HEK293T (cell line): ENCODE measurements around the gene STX16.

Experiments
- ARNT ChIP-seq: fragments of 450-650 bp; IDR thresholded peaks from 2 replicates; pipeline ENCODE4 v1.6.1; 2017; ENCODE audit warnings: mild to moderate bottlenecking
- BHLHE40 ChIP-seq: fragments of 450-650 bp; IDR thresholded peaks from 2 replicates; pipeline ENCODE4 v1.6.1; 2016; ENCODE audit warnings: mild to moderate bottlenecking, moderate library complexity, borderline replicate concordance
- FOXA1 ChIP-seq: fragments of 450-650 bp; IDR thresholded peaks from 2 replicates; pipeline ENCODE4 v1.6.1; 2016; ENCODE audit warnings: mild to moderate bottlenecking
- SP1 ChIP-seq: fragments of 450-650 bp; IDR thresholded peaks from 2 replicates; pipeline ENCODE4 v1.6.1; 2017
- SUZ12 ChIP-seq: fragments of 450-650 bp; IDR thresholded peaks from 2 replicates; pipeline ENCODE4 v1.6.1; 2016; ENCODE audit warnings: mild to moderate bottlenecking
- TARDBP ChIP-seq: fragments of 450-650 bp; IDR thresholded peaks from 2 replicates; pipeline ENCODE4 v1.6.1; 2016

DNA sequence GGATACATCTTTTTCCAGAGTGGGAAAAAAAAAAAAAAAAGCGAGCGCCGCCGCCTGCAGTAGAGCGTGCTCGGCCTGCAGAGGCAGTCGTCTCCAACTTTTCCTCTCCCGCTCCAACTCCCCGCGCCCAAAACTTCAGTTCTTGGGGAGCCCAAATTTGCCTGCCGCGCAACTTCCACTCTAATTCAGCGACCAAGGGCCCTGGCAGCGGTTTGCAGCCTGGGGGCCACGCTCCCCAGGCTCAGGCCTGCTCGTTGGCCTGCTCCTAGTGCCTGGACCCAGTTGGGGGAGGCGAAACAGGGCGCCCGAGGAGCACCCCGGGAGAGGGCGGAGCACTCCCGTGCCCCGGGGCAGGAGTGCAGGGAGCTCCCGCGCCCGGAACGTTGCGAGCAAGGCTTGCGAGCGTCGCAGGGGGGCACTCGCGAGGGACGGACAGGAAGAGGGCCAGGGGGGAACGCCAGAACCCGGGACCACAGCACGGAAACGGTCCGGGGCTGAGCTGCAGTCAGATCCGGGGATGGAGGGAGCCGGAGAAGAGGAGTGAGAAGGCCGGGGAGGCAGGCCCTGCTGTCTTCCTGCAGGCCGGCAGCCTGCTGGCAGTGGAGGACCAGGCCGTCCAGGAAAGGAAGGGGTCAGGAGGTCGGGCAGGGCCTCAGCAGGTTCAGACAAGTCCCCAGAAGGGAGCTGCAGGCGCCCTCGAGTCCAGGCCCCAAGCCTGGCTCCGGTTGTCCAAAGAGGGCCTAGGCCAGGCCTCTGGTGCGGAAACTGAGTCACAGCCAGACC lies at the start of gene STX16:
- TF ChIP-seq SP1 (no peak), BHLHE40 (no peak), FOXA1 (no peak), SUZ12 (no peak), ARNT (peak; percentile 78), TARDBP (peak; percentile 29; the same call in 1 of the 2 replicates)
